HL-60 (cell line): ENCODE measurements around the gene HK1.

ENCODE experiments used
- CTCF ChIP-seq: IDR thresholded peaks from one replicate; pipeline ENCODE4 v1.5.1; 2011; ENCODE audit warnings: low read length, control low read depth, inconsistent platforms; ENCODE audit not compliant: insufficient read depth
- GABPA ChIP-seq: IDR thresholded peaks from 2 replicates; pipeline ENCODE4 v1.6.1; 2012; ENCODE audit warnings: low read depth
- POLR2AphosphoS5 ChIP-seq: IDR thresholded peaks from 2 replicates; pipeline ENCODE4 v1.6.1; 2012; ENCODE audit warnings: low read depth

- TF ChIP-seq CTCF (no peak), POLR2AphosphoS5 (no peak), GABPA (no peak)
Observed at GRCh38 chr10:69261184-69261583, 17.1 kb upstream of the HK1 start.
